CD4-positive, alpha-beta T cell (primary cell): ENCODE measurements around the gene DBH. TPM values are rescaled to one million over a fixed set of nuclear protein-coding genes. Genes with fewer than 3 reads are reported as not detected.

Source experiments
- ATAC-seq: fragments of 200-7000 bp; cut with Tn5 transposase; one replicate; pipeline ENCODE4 v1.10.0; 2022; ENCODE audit warnings: mild to moderate bottlenecking; ENCODE audit not compliant: poor library complexity
- CTCF ChIA-PET: fragments of 350-600 bp; sonication (Branson Sonifier 250); formaldehyde crosslinking; loops from one replicate; lab custom pipeline; 2021; ENCODE audit warnings: antibody characterized with exemption, inconsistent platforms; lab: Charles Lee
- POLR2A ChIA-PET: fragments of 350-600 bp; sonication (Branson Sonifier 250); formaldehyde crosslinking; loops from one replicate; lab custom pipeline; 2021; ENCODE audit warnings: antibody characterized with exemption, inconsistent platforms; lab: Charles Lee
- DNase-seq, 14 experiments: peaks; one replicate each; pipeline ENCODE4 v3.0.0-alpha.2; 2013 to 2020; ENCODE audit warnings: mixed read lengths in 2 of 14
- H3K27ac ChIP-seq, 2 donors: one replicate each; pipeline versions ENCODE4 v1.5.1 to v1.7.0; 2013; ENCODE audit warnings: low read length in 2 of 2, low read depth in 1 of 2, mild to moderate bottlenecking in 1 of 2
- H3K27me3 ChIP-seq, 2 experiments: 1 replicate in 1 of 2; 2 replicates in 1 of 2; pipeline versions ENCODE4 v1.6.1 to v1.7.0; 2013; ENCODE audit warnings: low read length in 2 of 2, control low read depth in 1 of 2, mild to moderate bottlenecking in 1 of 2, moderate library complexity in 1 of 2; ENCODE audit not compliant: insufficient read depth in 2 of 2, control insufficient read depth in 1 of 2
- H3K36me3 ChIP-seq: one replicate; pipeline ENCODE4 v1.6.1; 2013; ENCODE audit warnings: low read length, control low read depth; ENCODE audit not compliant: insufficient read depth
- H3K4me1 ChIP-seq: one replicate; pipeline ENCODE4 v1.6.1; 2013; ENCODE audit warnings: low read length, control low read depth; ENCODE audit not compliant: insufficient read depth
- H3K4me3 ChIP-seq: one replicate; pipeline ENCODE4 v1.5.1; 2013; ENCODE audit warnings: mild to moderate bottlenecking, low read length, moderate library complexity
- H3K9me3 ChIP-seq, 2 experiments: 1 replicate in 1 of 2; 2 replicates in 1 of 2; pipeline versions ENCODE4 v1.6.1 to v1.7.0; 2013; ENCODE audit warnings: low read length in 2 of 2, mild to moderate bottlenecking in 2 of 2, control low read depth in 1 of 2, moderate library complexity in 1 of 2; ENCODE audit not compliant: control insufficient read depth in 1 of 2, insufficient read depth in 1 of 2
- H3K27ac Mint-ChIP-seq: one replicate; pipeline ENCODE4 v1.8.0; 2020; ENCODE audit warnings: mixed read lengths
- H3K27me3 Mint-ChIP-seq: one replicate; pipeline ENCODE4 v1.8.0; 2021; ENCODE audit warnings: mixed read lengths
- H3K36me3 Mint-ChIP-seq: one replicate; pipeline ENCODE4 v1.8.0; 2021; ENCODE audit warnings: low read depth, mixed read lengths
- H3K4me1 Mint-ChIP-seq: one replicate; pipeline ENCODE4 v1.8.0; 2021; ENCODE audit warnings: low read depth, mixed read lengths
- H3K4me3 Mint-ChIP-seq: one replicate; pipeline ENCODE4 v1.8.0; 2020; ENCODE audit warnings: mild to moderate bottlenecking, mixed read lengths
- H3K9me3 Mint-ChIP-seq: one replicate; pipeline ENCODE4 v1.8.0; 2020; ENCODE audit warnings: mixed read lengths
- intact Hi-C, 2 experiments: fragments of 100-400 bp; cut with DNase I in 1 of 2; cut with micrococcal nuclease in 1 of 2; formaldehyde crosslinking; loops; one replicate each; pipeline versions ENCODE4 v1.15.1 to v1.9.0; 2023 to 2025; cut with DNase I, micrococcal nuclease
- total RNA-seq, 174 experiments: library from RNA in 2 of 174; stranded (reverse) in 2 of 174; gene quantifications; one replicate each; pipeline ENCODE4 v1.2.3 and lab custom pipeline; 2021 to 2026
- TF ChIP-seq, protein P1 (sequence below): fragments of 200-600 bp; IDR thresholded peaks from one replicate; pipeline ENCODE4 v1.8.0; 2022; ENCODE audit warnings: antibody characterized with exemption, mild to moderate bottlenecking

DBH gene
- total RNA-seq, 2 experiments from 2014 or later, result 1.7 to 1.8 TPM

- H3K4me3 Mint-ChIP-seq, result peak overlapping the region; percentile 69
- H3K27ac Mint-ChIP-seq, result peak overlapping the region; percentile 93
Observed at GRCh38 chr9:133658442-133659431, 22.6 kb downstream of the DBH start.

DNA sequence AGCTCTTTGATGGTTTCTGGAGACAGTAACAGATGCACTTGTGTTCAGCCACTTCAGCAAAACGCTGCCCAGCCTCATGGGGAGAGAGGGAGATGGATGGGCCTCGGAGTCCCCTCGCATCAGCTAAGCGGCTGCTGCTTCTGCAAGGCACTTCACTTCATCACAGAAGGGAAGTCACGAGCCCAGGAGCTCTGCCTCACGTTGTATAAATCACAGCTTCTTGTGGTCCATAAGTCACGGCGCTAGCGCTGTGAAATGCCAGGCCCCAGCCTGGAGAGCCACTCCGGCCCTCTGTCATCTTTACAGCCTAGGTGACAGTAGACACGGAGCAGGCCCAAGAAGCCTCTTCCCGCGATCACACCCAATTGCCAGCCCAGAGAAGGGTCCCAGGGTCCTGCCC is 23.4 kb downstream of the DBH start:
- H3K4me1 ChIP-seq, result peaks cover 50% of the 10 kb centered on the region
- Mint-ChIP-seq H3K36me3 (peaks cover 7% of the 10 kb centered on the region), H3K9me3 (no peaks in the 10 kb centered on the region), H3K4me1 (peaks cover 47% of the 10 kb centered on the region), H3K27ac (peak overlapping the region; percentile 93), H3K4me3 (peak overlapping the region; percentile 69), H3K27me3 (peaks cover 30% of the 10 kb centered on the region)
- intact Hi-C loops, result no loop called here
- POLR2A ChIA-PET, result interaction anchor here (0.6 to 1.7 kb wide), 4 partner anchors 17 to 68 kb away, joined by 3 to 24 read pairs (median 10); no protein-coding TSS in a partner anchor
- CTCF ChIA-PET, result interaction anchor here (0.9 kb wide), 1 partner anchor 24 kb away, joined by 4 read pairs; no protein-coding TSS in a partner anchor
- H3K4me3 ChIP-seq, result no peak overlapping the region
- no peak overlapping the region for H3K27ac ChIP-seq
- TF ChIP-seq, protein P1, sequence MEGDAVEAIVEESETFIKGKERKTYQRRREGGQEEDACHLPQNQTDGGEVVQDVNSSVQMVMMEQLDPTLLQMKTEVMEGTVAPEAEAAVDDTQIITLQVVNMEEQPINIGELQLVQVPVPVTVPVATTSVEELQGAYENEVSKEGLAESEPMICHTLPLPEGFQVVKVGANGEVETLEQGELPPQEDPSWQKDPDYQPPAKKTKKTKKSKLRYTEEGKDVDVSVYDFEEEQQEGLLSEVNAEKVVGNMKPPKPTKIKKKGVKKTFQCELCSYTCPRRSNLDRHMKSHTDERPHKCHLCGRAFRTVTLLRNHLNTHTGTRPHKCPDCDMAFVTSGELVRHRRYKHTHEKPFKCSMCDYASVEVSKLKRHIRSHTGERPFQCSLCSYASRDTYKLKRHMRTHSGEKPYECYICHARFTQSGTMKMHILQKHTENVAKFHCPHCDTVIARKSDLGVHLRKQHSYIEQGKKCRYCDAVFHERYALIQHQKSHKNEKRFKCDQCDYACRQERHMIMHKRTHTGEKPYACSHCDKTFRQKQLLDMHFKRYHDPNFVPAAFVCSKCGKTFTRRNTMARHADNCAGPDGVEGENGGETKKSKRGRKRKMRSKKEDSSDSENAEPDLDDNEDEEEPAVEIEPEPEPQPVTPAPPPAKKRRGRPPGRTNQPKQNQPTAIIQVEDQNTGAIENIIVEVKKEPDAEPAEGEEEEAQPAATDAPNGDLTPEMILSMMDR, result no peak
- peak in 1 of 14 experiments; percentile 32 for DNase-seq
- H3K27me3 ChIP-seq, result peaks cover 5 to 18% of the 10 kb centered on the region in 2 experiments
- H3K36me3 ChIP-seq, result peaks cover 2% of the 10 kb centered on the region
- ATAC-seq, result no peak
- peaks cover 0 to 16% of the 10 kb centered on the region in 2 experiments for H3K9me3 ChIP-seq

More at GRCh38 chr9:133658442-133659431, 22.6 kb downstream of the DBH start:
- Mint-ChIP-seq H3K36me3 (peaks cover 7% of the 10 kb centered on the region), H3K27me3 (peaks cover 33% of the 10 kb centered on the region), H3K9me3 (no peaks in the 10 kb centered on the region), H3K4me1 (peaks cover 47% of the 10 kb centered on the region)
- ChIA-PET POLR2A (interaction anchor here (0.6 to 1.7 kb wide), 5 partner anchors 18 to 68 kb away, joined by 3 to 24 read pairs (median 4); no protein-coding TSS in a partner anchor), CTCF (interaction anchor here (0.9 kb wide), 1 partner anchor 25 kb away, joined by 4 read pairs; no protein-coding TSS in a partner anchor)
- H3K27me3 ChIP-seq, result peaks cover 5 to 18% of the 10 kb centered on the region in 2 experiments
- no peak overlapping the region for H3K27ac ChIP-seq
- peaks cover 0 to 16% of the 10 kb centered on the region in 2 experiments for H3K9me3 ChIP-seq
- peak in 4 of 14 experiments; percentile 7 to 38 (median 26) for DNase-seq
- ATAC-seq, result no peak
- no peaks in the 10 kb centered on the region for H3K36me3 ChIP-seq
- peaks cover 50% of the 10 kb centered on the region for H3K4me1 ChIP-seq
- TF ChIP-seq, protein P1, result no peak
- H3K4me3 ChIP-seq, result no peak overlapping the region
- intact Hi-C loops, result no loop called here

DNA sequence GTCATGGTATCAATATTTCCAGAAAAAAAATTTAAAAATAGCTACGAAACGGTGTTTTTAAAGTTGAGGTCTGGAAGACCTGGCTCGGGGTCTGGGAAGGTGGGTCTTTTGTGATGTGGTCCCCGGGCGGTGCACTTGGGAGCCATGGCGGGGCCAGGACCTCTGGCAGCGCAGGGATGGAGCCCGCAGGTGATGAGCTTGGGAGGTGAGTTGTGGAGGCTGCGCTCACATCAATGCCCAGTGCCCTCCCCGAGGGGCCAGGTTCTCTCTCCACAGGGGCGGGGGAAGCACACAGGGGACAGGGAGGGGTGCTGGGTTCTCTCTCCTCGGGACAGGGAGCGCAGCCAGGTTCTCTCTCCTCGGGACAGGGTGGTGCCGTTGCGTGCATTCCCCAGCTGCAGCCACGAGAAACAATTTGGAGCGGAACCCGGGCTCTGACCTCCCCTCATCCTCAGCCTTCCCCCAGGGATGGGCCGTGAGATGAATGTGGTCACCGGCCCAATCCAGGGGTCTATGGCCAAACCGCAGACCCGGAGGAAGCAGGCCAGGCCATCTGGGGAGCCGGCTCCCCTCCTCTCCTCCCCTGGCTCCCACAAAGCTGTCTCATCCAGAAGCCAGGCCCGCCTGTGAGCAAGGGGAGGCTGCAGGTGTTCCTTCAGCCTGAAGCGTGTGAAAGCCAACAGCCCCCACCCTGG is 25.8 kb downstream of the DBH start:
- Mint-ChIP-seq H3K9me3 (no peaks in the 10 kb centered on the region), H3K36me3 (peaks cover 6% of the 10 kb centered on the region), H3K27ac (no peak overlapping the region), H3K4me3 (no peak overlapping the region), H3K27me3 (peaks cover 14% of the 10 kb centered on the region), H3K4me1 (peaks cover 31% of the 10 kb centered on the region)
- Histone ChIP-seq H3K4me1 (peaks cover 28% of the 10 kb centered on the region), H3K9me3 (peaks cover 0 to 4% of the 10 kb centered on the region in 2 experiments), H3K4me3 (no peak overlapping the region), H3K27ac (no peak overlapping the region), H3K27me3 (peaks cover 5 to 10% of the 10 kb centered on the region in 2 experiments), H3K36me3 (peaks cover 7% of the 10 kb centered on the region)
- ChIA-PET POLR2A (interaction anchor here (1.2 kb wide), 1 partner anchor 15 kb away, joined by 3 read pairs; no protein-coding TSS in a partner anchor), CTCF (no interaction called here)
- ATAC-seq, result no peak
- intact Hi-C loops, result no loop called here
- TF ChIP-seq, protein P1, result no peak
- no peak for DNase-seq
